ENCODE data around the gene COL25A1. TPM values are rescaled to one million over a fixed set of nuclear protein-coding genes. Genes with fewer than 3 reads are reported as not detected.
"Not testable (repeated sequence)": the region's sequence is repeated elsewhere in the genome, so short reads cannot be mapped to it uniquely, and the experiment has no call there.

COL25A1 gene
- total RNA-seq, 1 experiment from 2014 or later: not detected

DNA sequence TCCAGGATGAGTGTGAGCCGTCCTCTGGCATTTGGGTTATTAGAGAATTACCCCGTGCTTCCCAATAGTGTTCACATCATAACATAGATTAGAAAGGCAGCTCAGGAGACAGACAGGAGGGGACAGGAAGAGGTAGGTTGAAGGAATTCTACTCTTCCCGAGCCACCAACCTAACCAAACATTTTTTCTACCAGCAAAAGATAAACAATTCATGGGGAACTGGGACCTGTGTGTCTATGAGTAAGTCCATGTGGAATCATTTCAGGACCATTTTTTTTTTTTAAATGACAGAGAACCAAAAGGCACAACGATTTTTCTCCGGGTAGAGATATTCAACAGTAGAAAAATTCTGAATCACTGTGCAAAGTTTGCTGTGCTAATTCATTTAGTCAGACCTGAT lies 365.4 kb downstream of the COL25A1 start:
- H3K36me3 ChIP-seq (ENCODE audit: control insufficient read depth, insufficient read depth, low read length): no peaks in the 10 kb centered on the region
- intact Hi-C loops (cut with micrococcal nuclease; ENCODE audit: unreplicated experiment): no loop called here
- DNase-seq (ENCODE audit: low read depth, low spot score) (no peak), ATAC-seq (no peak)
- no peaks in the 10 kb centered on the region for H3K4me1 ChIP-seq (ENCODE audit: control insufficient read depth, insufficient read depth, low read length)
- no TSS peak for BruUV-seq (replicated peaks)
- H3K4me3 ChIP-seq (ENCODE audit: low read depth in 2 of 2, low read length in 2 of 2): no peak overlapping the region
- no peak overlapping the region for H3K27ac ChIP-seq (ENCODE audit: low read length)
- in situ Hi-C loops (cut with HindIII; ENCODE audit: low pct_unique_long_range_greater_than_20kb, low sequenced_read_pairs): no loop called here
- CTCF ChIA-PET: no interaction called here
- no peaks in the 10 kb centered on the region for H3K9me3 ChIP-seq (ENCODE audit: control insufficient read depth, insufficient read depth, low read depth, low read length)
- H3K27me3 ChIP-seq (ENCODE audit: control insufficient read depth, insufficient read depth, low read length): no peaks in the 10 kb centered on the region
- POLR2A ChIA-PET: no interaction called here
- TF ChIP-seq TCF7L2 (IDR thresholded peaks at IDR 0.05; ENCODE audit: low read depth, low read length) (no peak), SIN3A (IDR thresholded peaks at IDR 0.05; ENCODE audit: borderline replicate concordance, insufficient read depth, low read depth, low read length) (no peak), REST (IDR thresholded peaks at IDR 0.05; ENCODE audit: insufficient read depth in 1 of 2, low read depth in 2 of 2, low read length in 1 of 2) (no peak), POLR2AphosphoS5 (IDR thresholded peaks at IDR 0.05; ENCODE audit: low read depth, low read length) (no peak), CTCF (IDR thresholded peaks at IDR 0.05) (no peak)

GRCh38 chr4:108933925-108934324 lies 368.5 kb downstream of the COL25A1 start:
- H3K27ac ChIP-seq (ENCODE audit: low read length); H3K4me1 ChIP-seq (ENCODE audit: control insufficient read depth, insufficient read depth, low read length); H3K36me3 ChIP-seq (ENCODE audit: control insufficient read depth, insufficient read depth, low read length); DNase-seq (ENCODE audit: low read depth, low spot score); H3K27me3 ChIP-seq (ENCODE audit: control insufficient read depth, insufficient read depth, low read length); H3K4me3 ChIP-seq (ENCODE audit: low read depth in 2 of 2, low read length in 2 of 2); H3K9me3 ChIP-seq (ENCODE audit: control insufficient read depth, insufficient read depth, low read depth, low read length); ATAC-seq; CTCF ChIA-PET; intact Hi-C loops (cut with micrococcal nuclease; ENCODE audit: unreplicated experiment); POLR2A ChIA-PET; in situ Hi-C loops (cut with HindIII; ENCODE audit: low pct_unique_long_range_greater_than_20kb, low sequenced_read_pairs); BruUV-seq (replicated peaks): not testable (repeated sequence)

GRCh38 chr4:108933046-108933445 lies 369.4 kb downstream of the COL25A1 start:
- Histone ChIP-seq H3K27me3 (ENCODE audit: control insufficient read depth, insufficient read depth, low read length) (no peaks in the 10 kb centered on the region), H3K36me3 (ENCODE audit: control insufficient read depth, insufficient read depth, low read length) (no peaks in the 10 kb centered on the region), H3K4me3 (ENCODE audit: low read depth in 2 of 2, low read length in 2 of 2) (no peak overlapping the region), H3K4me1 (ENCODE audit: control insufficient read depth, insufficient read depth, low read length) (no peaks in the 10 kb centered on the region), H3K9me3 (ENCODE audit: control insufficient read depth, insufficient read depth, low read depth, low read length) (no peaks in the 10 kb centered on the region), H3K27ac (ENCODE audit: low read length) (no peak overlapping the region)
- ChIA-PET CTCF (no interaction called here), POLR2A (no interaction called here)
- in situ Hi-C loops (cut with HindIII; ENCODE audit: low pct_unique_long_range_greater_than_20kb, low sequenced_read_pairs) (no loop called here), intact Hi-C loops (cut with micrococcal nuclease; ENCODE audit: unreplicated experiment) (no loop called here)
- TF ChIP-seq SIN3A (IDR thresholded peaks at IDR 0.05; ENCODE audit: borderline replicate concordance, insufficient read depth, low read depth, low read length) (no peak), CTCF (IDR thresholded peaks at IDR 0.05) (no peak), REST (IDR thresholded peaks at IDR 0.05; ENCODE audit: insufficient read depth in 1 of 2, low read depth in 2 of 2, low read length in 1 of 2) (no peak), POLR2AphosphoS5 (IDR thresholded peaks at IDR 0.05; ENCODE audit: low read depth, low read length) (no peak), TCF7L2 (IDR thresholded peaks at IDR 0.05; ENCODE audit: low read depth, low read length) (no peak)
- ATAC-seq (no peak), DNase-seq (ENCODE audit: low read depth, low spot score) (no peak)
- no TSS peak for BruUV-seq (replicated peaks)

All from Panc1 (cell line).